ENCODE measurements around the gene RERG.
A peak's percentile ranks its signal among the peaks of the same experiment; 100 is the strongest.
"Not testable (repeated sequence)": the region's sequence is repeated elsewhere in the genome, so short reads cannot be mapped to it uniquely, and the experiment has no call there.

RERG gene

GRCh38 chr12:15143467-15143866 is 77.8 kb downstream of the RERG start:
- DNase-seq (ENCODE audit: low read depth) = no peak

GRCh38 chr12:15142711-15143110 is 78.5 kb downstream of the RERG start:
- no peak for DNase-seq (ENCODE audit: low read depth)

- DNase-seq (ENCODE audit: low read depth) = peak; percentile 37
These were observed 89.8 kb downstream of the RERG start for GRCh38 chr12:15131431-15131830.

GRCh38 chr12:15130541-15130940 is 90.7 kb downstream of the RERG start:
- no peak for DNase-seq (ENCODE audit: low read depth)

GRCh38 chr12:15123401-15123800 is 97.8 kb downstream of the RERG start:
- no peak for DNase-seq (ENCODE audit: low read depth)

- DNase-seq (ENCODE audit: low read depth) = no peak
These were observed 98.9 kb downstream of the RERG start for GRCh38 chr12:15122344-15122743.

GRCh38 chr12:15118955-15119354 is 102.3 kb downstream of the RERG start:
- no peak for DNase-seq (ENCODE audit: low read depth)

- no peak for DNase-seq (ENCODE audit: low read depth)
These were observed 104.2 kb downstream of the RERG start for GRCh38 chr12:15116983-15117382.

GRCh38 chr12:15116086-15116485 is 105.1 kb downstream of the RERG start:
- no peak for DNase-seq (ENCODE audit: low read depth)

- DNase-seq (ENCODE audit: low read depth) = no peak
These were observed 105.8 kb downstream of the RERG start for GRCh38 chr12:15115434-15115833.

- DNase-seq (ENCODE audit: low read depth) = no peak
These were observed 106.7 kb downstream of the RERG start for GRCh38 chr12:15114501-15114900.

GRCh38 chr12:15092826-15093225 is 128.4 kb downstream of the RERG start:
- DNase-seq (ENCODE audit: low read depth) = no peak

- DNase-seq (ENCODE audit: low read depth) = no peak
These were observed 130.8 kb downstream of the RERG start for GRCh38 chr12:15090441-15090840.

- DNase-seq (ENCODE audit: low read depth) = no peak
These were observed 133.1 kb downstream of the RERG start for GRCh38 chr12:15088105-15088504.

GRCh38 chr12:15077751-15078150 is 143.5 kb downstream of the RERG start:
- not testable (repeated sequence) for DNase-seq (ENCODE audit: low read depth)

GRCh38 chr12:15074351-15074750 is 146.9 kb downstream of the RERG start:
- no peak for DNase-seq (ENCODE audit: low read depth)

- DNase-seq (ENCODE audit: low read depth) = no peak
These were observed 162.1 kb downstream of the RERG start for GRCh38 chr12:15059123-15059522.
